Measurements from ENCODE around the gene SMG1.
"Not testable (repeated sequence)": the region's sequence is repeated elsewhere in the genome, so short reads cannot be mapped to it uniquely, and the experiment has no call there.

GRCh38 chr16:18767217-18767616, 159.0 kb downstream of the SMG1 start:
- TF ChIP-seq, protein P1, sequence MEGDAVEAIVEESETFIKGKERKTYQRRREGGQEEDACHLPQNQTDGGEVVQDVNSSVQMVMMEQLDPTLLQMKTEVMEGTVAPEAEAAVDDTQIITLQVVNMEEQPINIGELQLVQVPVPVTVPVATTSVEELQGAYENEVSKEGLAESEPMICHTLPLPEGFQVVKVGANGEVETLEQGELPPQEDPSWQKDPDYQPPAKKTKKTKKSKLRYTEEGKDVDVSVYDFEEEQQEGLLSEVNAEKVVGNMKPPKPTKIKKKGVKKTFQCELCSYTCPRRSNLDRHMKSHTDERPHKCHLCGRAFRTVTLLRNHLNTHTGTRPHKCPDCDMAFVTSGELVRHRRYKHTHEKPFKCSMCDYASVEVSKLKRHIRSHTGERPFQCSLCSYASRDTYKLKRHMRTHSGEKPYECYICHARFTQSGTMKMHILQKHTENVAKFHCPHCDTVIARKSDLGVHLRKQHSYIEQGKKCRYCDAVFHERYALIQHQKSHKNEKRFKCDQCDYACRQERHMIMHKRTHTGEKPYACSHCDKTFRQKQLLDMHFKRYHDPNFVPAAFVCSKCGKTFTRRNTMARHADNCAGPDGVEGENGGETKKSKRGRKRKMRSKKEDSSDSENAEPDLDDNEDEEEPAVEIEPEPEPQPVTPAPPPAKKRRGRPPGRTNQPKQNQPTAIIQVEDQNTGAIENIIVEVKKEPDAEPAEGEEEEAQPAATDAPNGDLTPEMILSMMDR (conservative IDR thresholded peaks at IDR 0.05), result not testable (repeated sequence)
- TF ChIP-seq ZFX (IDR thresholded peaks at IDR 0.05), result not testable (repeated sequence)

Measured in C4-2B (cell line).